Upper lobe of right lung (tissue), 1 donor: ENCODE data around the gene TSPAN15. TPM values are rescaled to one million over a fixed set of nuclear protein-coding genes. Genes with fewer than 3 reads are reported as not detected.
"Not testable (repeated sequence)": the region's sequence is repeated elsewhere in the genome, so short reads cannot be mapped to it uniquely, and the experiment has no call there.

Experiments
- ATAC-seq: fragments of 200-7000 bp; cut with Tn5 transposase; one replicate; pipeline ENCODE4 v1.9.1; 2020; ENCODE audit warnings: mild to moderate bottlenecking, moderate library complexity
- DNase-seq: peaks from one replicate; pipeline ENCODE4 v3.0.0-alpha.2; 2020
- H3K27ac ChIP-seq: fragments of 200-600 bp; one replicate; pipeline ENCODE4 v1.8.0; 2022
- H3K27me3 ChIP-seq: fragments of 200-600 bp; one replicate; pipeline ENCODE4 v1.8.0; 2022; ENCODE audit warnings: mild to moderate bottlenecking
- H3K36me3 ChIP-seq: fragments of 200-600 bp; one replicate; pipeline ENCODE4 v1.8.0; 2022
- H3K4me1 ChIP-seq: fragments of 200-600 bp; one replicate; pipeline ENCODE4 v1.8.0; 2022
- H3K4me3 ChIP-seq: fragments of 200-600 bp; one replicate; pipeline ENCODE4 v1.8.0; 2022; ENCODE audit warnings: mild to moderate bottlenecking
- H3K9me3 ChIP-seq: fragments of 200-600 bp; one replicate; pipeline ENCODE4 v1.8.0; 2022
- CTCF ChIP-seq: fragments of 200-600 bp; IDR thresholded peaks from one replicate; pipeline ENCODE4 v1.8.0; 2022; ENCODE audit warnings: antibody characterized with exemption
- intact Hi-C: fragments of 100-400 bp; cut with DNase I; formaldehyde crosslinking; loops from one replicate; pipeline ENCODE4 v1.11.0; 2022
- total RNA-seq: library from RNA; stranded (reverse); fragmentation: NEBNext Ultra II Directional; extraction: Animal tissue kit (Norgen Biotek cat#: 25700); gene quantifications from one replicate; pipeline ENCODE4 v1.2.1, GENCODE V29; 2021
- donor health status: DM: no; HTN: yes; CAD: no; lungs with severe emphysema.

The TSPAN15 gene
- total RNA-seq, 1 donor from 2014 or later, result 47.3 TPM

GRCh38 chr10:69481305-69481704 lies 30.0 kb downstream of the TSPAN15 start:
- intact Hi-C loops, result no loop called here
- Histone ChIP-seq H3K36me3 (no peaks in the 10 kb centered on the region), H3K27ac (peak overlapping the region; percentile 55), H3K4me3 (no peak overlapping the region), H3K27me3 (no peaks in the 10 kb centered on the region), H3K9me3 (no peaks in the 10 kb centered on the region), H3K4me1 (peaks cover 39% of the 10 kb centered on the region)
- no peak for TF ChIP-seq CTCF
- DNase-seq (no peak), ATAC-seq (peak; percentile 58)

GRCh38 chr10:69481811-69482524 lies 30.7 kb downstream of the TSPAN15 start:
- Histone ChIP-seq H3K27me3 (no peaks in the 10 kb centered on the region), H3K36me3 (no peaks in the 10 kb centered on the region), H3K4me1 (peaks cover 41% of the 10 kb centered on the region), H3K4me3 (no peak overlapping the region), H3K27ac (peak overlapping the region; percentile 55), H3K9me3 (no peaks in the 10 kb centered on the region)
- no peak for ATAC-seq
- intact Hi-C loops, result no loop called here
- no peak for DNase-seq
- no peak for TF ChIP-seq CTCF

GRCh38 chr10:69483963-69484362 lies 32.7 kb downstream of the TSPAN15 start:
- Histone ChIP-seq H3K4me3 (no peak overlapping the region), H3K4me1 (peaks cover 38% of the 10 kb centered on the region), H3K27ac (no peak overlapping the region), H3K9me3 (no peaks in the 10 kb centered on the region), H3K36me3 (no peaks in the 10 kb centered on the region), H3K27me3 (no peaks in the 10 kb centered on the region)
- no peak for TF ChIP-seq CTCF
- intact Hi-C loops, result no loop called here
- DNase-seq (no peak), ATAC-seq (no peak)

- no peak overlapping the region for H3K27ac ChIP-seq
- peaks cover 31% of the 10 kb centered on the region for H3K4me1 ChIP-seq
- H3K36me3 ChIP-seq, result no peaks in the 10 kb centered on the region
- H3K9me3 ChIP-seq, result no peaks in the 10 kb centered on the region
- no peaks in the 10 kb centered on the region for H3K27me3 ChIP-seq
- TF ChIP-seq CTCF, result no peak
- H3K4me3 ChIP-seq, result no peak overlapping the region
- no peak for DNase-seq
- intact Hi-C loops, result no loop called here
- ATAC-seq, result no peak
Measured at GRCh38 chr10:69484736-69485135, 33.5 kb downstream of the TSPAN15 start.

GRCh38 chr10:69486922-69487730 lies 35.9 kb downstream of the TSPAN15 start:
- Histone ChIP-seq H3K36me3 (no peaks in the 10 kb centered on the region), H3K9me3 (no peaks in the 10 kb centered on the region), H3K4me3 (no peak overlapping the region), H3K27me3 (no peaks in the 10 kb centered on the region), H3K4me1 (peaks cover 11% of the 10 kb centered on the region), H3K27ac (no peak overlapping the region)
- TF ChIP-seq CTCF, result no peak
- DNase-seq (no peak), ATAC-seq (peak; percentile 50)
- intact Hi-C loops, result no loop called here

GRCh38 chr10:69488149-69488844 lies 37.0 kb downstream of the TSPAN15 start:
- ATAC-seq, H3K27me3 ChIP-seq, H3K9me3 ChIP-seq, intact Hi-C loops, H3K4me3 ChIP-seq, H3K27ac ChIP-seq, H3K36me3 ChIP-seq, H3K4me1 ChIP-seq: not testable (repeated sequence)
- DNase-seq, result peak; percentile 11

GRCh38 chr10:69488856-69489255 lies 37.6 kb downstream of the TSPAN15 start:
- H3K4me1 ChIP-seq, H3K4me3 ChIP-seq, H3K27me3 ChIP-seq, H3K27ac ChIP-seq, DNase-seq, intact Hi-C loops, ATAC-seq, H3K36me3 ChIP-seq, H3K9me3 ChIP-seq: not testable (repeated sequence)
